ENCODE data around the gene LRRC37A3.
"Not testable (repeated sequence)": the region's sequence is repeated elsewhere in the genome, so short reads cannot be mapped to it uniquely, and the experiment has no call there.

DNA sequence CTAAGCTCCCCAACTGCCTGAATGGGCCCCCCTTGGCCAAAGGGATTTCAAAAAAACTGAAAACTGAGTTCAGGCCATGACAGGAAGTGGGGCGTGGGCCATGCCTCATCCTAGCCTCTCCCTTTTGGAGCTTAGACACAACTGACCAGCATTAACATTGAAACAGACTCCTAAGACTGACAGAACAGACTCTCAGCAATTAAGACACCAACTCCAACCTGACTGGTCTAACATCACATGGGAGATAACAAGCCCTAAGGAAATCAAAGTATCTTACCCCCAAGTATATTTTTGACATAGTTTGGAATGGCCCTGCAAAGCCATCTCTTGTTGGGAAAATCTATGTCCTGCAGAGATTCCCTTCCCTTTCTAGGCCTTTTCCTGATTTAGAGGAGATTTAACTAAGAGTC lies 88.6 kb downstream of the LRRC37A3 start:
- TF ChIP-seq, protein P1, sequence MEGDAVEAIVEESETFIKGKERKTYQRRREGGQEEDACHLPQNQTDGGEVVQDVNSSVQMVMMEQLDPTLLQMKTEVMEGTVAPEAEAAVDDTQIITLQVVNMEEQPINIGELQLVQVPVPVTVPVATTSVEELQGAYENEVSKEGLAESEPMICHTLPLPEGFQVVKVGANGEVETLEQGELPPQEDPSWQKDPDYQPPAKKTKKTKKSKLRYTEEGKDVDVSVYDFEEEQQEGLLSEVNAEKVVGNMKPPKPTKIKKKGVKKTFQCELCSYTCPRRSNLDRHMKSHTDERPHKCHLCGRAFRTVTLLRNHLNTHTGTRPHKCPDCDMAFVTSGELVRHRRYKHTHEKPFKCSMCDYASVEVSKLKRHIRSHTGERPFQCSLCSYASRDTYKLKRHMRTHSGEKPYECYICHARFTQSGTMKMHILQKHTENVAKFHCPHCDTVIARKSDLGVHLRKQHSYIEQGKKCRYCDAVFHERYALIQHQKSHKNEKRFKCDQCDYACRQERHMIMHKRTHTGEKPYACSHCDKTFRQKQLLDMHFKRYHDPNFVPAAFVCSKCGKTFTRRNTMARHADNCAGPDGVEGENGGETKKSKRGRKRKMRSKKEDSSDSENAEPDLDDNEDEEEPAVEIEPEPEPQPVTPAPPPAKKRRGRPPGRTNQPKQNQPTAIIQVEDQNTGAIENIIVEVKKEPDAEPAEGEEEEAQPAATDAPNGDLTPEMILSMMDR (IDR thresholded peaks at IDR 0.05) = not testable (repeated sequence)
- not testable (repeated sequence) for TF ChIP-seq POLR2AphosphoS5 (IDR thresholded peaks at IDR 0.05; ENCODE audit: low read depth, low read length); SIN3A (IDR thresholded peaks at IDR 0.05; ENCODE audit: borderline replicate concordance, insufficient read depth, low read depth, low read length); TCF7L2 (IDR thresholded peaks at IDR 0.05; ENCODE audit: low read depth, low read length)
- TF ChIP-seq, protein P2, sequence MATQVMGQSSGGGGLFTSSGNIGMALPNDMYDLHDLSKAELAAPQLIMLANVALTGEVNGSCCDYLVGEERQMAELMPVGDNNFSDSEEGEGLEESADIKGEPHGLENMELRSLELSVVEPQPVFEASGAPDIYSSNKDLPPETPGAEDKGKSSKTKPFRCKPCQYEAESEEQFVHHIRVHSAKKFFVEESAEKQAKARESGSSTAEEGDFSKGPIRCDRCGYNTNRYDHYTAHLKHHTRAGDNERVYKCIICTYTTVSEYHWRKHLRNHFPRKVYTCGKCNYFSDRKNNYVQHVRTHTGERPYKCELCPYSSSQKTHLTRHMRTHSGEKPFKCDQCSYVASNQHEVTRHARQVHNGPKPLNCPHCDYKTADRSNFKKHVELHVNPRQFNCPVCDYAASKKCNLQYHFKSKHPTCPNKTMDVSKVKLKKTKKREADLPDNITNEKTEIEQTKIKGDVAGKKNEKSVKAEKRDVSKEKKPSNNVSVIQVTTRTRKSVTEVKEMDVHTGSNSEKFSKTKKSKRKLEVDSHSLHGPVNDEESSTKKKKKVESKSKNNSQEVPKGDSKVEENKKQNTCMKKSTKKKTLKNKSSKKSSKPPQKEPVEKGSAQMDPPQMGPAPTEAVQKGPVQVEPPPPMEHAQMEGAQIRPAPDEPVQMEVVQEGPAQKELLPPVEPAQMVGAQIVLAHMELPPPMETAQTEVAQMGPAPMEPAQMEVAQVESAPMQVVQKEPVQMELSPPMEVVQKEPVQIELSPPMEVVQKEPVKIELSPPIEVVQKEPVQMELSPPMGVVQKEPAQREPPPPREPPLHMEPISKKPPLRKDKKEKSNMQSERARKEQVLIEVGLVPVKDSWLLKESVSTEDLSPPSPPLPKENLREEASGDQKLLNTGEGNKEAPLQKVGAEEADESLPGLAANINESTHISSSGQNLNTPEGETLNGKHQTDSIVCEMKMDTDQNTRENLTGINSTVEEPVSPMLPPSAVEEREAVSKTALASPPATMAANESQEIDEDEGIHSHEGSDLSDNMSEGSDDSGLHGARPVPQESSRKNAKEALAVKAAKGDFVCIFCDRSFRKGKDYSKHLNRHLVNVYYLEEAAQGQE (IDR thresholded peaks at IDR 0.05; ENCODE audit: insufficient read depth in 1 of 2, low read depth in 2 of 2, low read length in 1 of 2) = not testable (repeated sequence)
